Ovary (tissue), 3 donors: Measurements from ENCODE around the gene PKD1L1.

Experiments used
- POLR2A ChIP-seq: fragments of 450-650 bp; IDR thresholded peaks from one replicate; pipeline ENCODE4 v1.6.1; 2017; ENCODE audit warnings: antibody characterized with exemption, mild to moderate bottlenecking, moderate library complexity
- TF ChIP-seq, protein P1 (sequence below), 3 donors: fragments of 450-650 bp in 2 of 3; fragments of 200-600 bp in 1 of 3; IDR thresholded peaks; one replicate each; pipeline versions ENCODE4 v1.5.1 to v1.8.0; 2016 to 2022; ENCODE audit warnings: antibody characterized with exemption in 3 of 3, mild to moderate bottlenecking in 1 of 3
- donor health status: DM: no; HTN: no; CAD: no.

GRCh38 chr7:47771336-47771989 lies 176.8 kb downstream of the PKD1L1 start:
- TF ChIP-seq, protein P1, sequence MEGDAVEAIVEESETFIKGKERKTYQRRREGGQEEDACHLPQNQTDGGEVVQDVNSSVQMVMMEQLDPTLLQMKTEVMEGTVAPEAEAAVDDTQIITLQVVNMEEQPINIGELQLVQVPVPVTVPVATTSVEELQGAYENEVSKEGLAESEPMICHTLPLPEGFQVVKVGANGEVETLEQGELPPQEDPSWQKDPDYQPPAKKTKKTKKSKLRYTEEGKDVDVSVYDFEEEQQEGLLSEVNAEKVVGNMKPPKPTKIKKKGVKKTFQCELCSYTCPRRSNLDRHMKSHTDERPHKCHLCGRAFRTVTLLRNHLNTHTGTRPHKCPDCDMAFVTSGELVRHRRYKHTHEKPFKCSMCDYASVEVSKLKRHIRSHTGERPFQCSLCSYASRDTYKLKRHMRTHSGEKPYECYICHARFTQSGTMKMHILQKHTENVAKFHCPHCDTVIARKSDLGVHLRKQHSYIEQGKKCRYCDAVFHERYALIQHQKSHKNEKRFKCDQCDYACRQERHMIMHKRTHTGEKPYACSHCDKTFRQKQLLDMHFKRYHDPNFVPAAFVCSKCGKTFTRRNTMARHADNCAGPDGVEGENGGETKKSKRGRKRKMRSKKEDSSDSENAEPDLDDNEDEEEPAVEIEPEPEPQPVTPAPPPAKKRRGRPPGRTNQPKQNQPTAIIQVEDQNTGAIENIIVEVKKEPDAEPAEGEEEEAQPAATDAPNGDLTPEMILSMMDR (IDR thresholded peaks at IDR 0.05) = no peak
- no peak for TF ChIP-seq POLR2A
